ENCODE measurements around the gene ZNF764. TPM values are rescaled to one million over a fixed set of nuclear protein-coding genes. Genes with fewer than 3 reads are reported as not detected.
"Not testable (repeated sequence)": the region's sequence is repeated elsewhere in the genome, so short reads cannot be mapped to it uniquely, and the experiment has no call there.

ZNF764 gene
- total RNA-seq, 4 donors from 2014 or later: 9.3 to 15.4 (median 11.8) TPM

- Histone ChIP-seq H3K4me3 (replicated peaks in 1 of 3) (no peak overlapping the region), H3K9me3 (no peaks in the 10 kb centered on the region), H3K4me1 (peaks cover 0 to 2% of the 10 kb centered on the region in 2 donors), H3K27me3 (no peaks in the 10 kb centered on the region), H3K27ac (no peak overlapping the region), H3K36me3 (peaks cover 11% of the 10 kb centered on the region in 2 donors)
- TF ChIP-seq CTCF (IDR thresholded peaks at IDR 0.05) (no peak), POLR2A (IDR thresholded peaks at IDR 0.05) (no peak)
- no peak for DNase-seq
- intact Hi-C loops (cut with DNase I): no loop called here
- WGBS, 2 donors: 58 to 67% methylated on average over 3 of the region's 3 CpGs
Measured at GRCh38 chr16:30551781-30552180, 6.4 kb downstream of the ZNF764 start.

- no peak overlapping the region for H3K27ac ChIP-seq
- H3K9me3 ChIP-seq: no peaks in the 10 kb centered on the region
- no peaks in the 10 kb centered on the region for H3K27me3 ChIP-seq
- H3K36me3 ChIP-seq: no peaks in the 10 kb centered on the region
- H3K4me1 ChIP-seq: no peaks in the 10 kb centered on the region
- no peak for TF ChIP-seq POLR2A (IDR thresholded peaks at IDR 0.05)
- no peak for TF ChIP-seq CTCF (IDR thresholded peaks at IDR 0.05)
- no peak for DNase-seq
- intact Hi-C loops (cut with DNase I): no loop called here
- WGBS, 2 donors: 77 to 78% methylated on average over 8 of the region's 8 CpGs
- H3K4me3 ChIP-seq (replicated peaks in 1 of 3): no peak overlapping the region
Measured at GRCh38 chr16:30548416-30549253, 9.5 kb downstream of the ZNF764 start.

GRCh38 chr16:30546115-30546514 is 12.1 kb downstream of the ZNF764 start:
- no peak for TF ChIP-seq CTCF (IDR thresholded peaks at IDR 0.05)
- no peak for TF ChIP-seq POLR2A (IDR thresholded peaks at IDR 0.05)
- Histone ChIP-seq H3K27me3 (no peaks in the 10 kb centered on the region), H3K27ac (no peak overlapping the region), H3K36me3 (no peaks in the 10 kb centered on the region), H3K9me3 (no peaks in the 10 kb centered on the region), H3K4me3 (replicated peaks in 1 of 3) (no peak overlapping the region), H3K4me1 (no peaks in the 10 kb centered on the region)
- no peak for DNase-seq
- intact Hi-C loops (cut with DNase I): no loop called here
- WGBS, 2 donors: 82 to 83% methylated on average over 8 of the region's 8 CpGs

GRCh38 chr16:30543067-30543466 is 15.1 kb downstream of the ZNF764 start:
- DNase-seq: no peak
- H3K9me3 ChIP-seq: no peaks in the 10 kb centered on the region
- no peak for TF ChIP-seq POLR2A (IDR thresholded peaks at IDR 0.05)
- TF ChIP-seq CTCF (IDR thresholded peaks at IDR 0.05): no peak
- no peaks in the 10 kb centered on the region for H3K27me3 ChIP-seq
- WGBS, 2 donors: 79 to 81% methylated on average over 5 of the region's 5 CpGs
- no peaks in the 10 kb centered on the region for H3K4me1 ChIP-seq
- no peak overlapping the region for H3K4me3 ChIP-seq (replicated peaks in 1 of 3)
- no peaks in the 10 kb centered on the region for H3K36me3 ChIP-seq
- intact Hi-C loops (cut with DNase I): no loop called here
- H3K27ac ChIP-seq: no peak overlapping the region

GRCh38 chr16:30541502-30542329 is 16.5 kb downstream of the ZNF764 start:
- intact Hi-C loops (cut with DNase I): no loop called here
- TF ChIP-seq CTCF (IDR thresholded peaks at IDR 0.05): no peak
- TF ChIP-seq POLR2A (IDR thresholded peaks at IDR 0.05): no peak
- H3K27me3 ChIP-seq: no peaks in the 10 kb centered on the region
- no peak for DNase-seq
- H3K9me3 ChIP-seq: no peaks in the 10 kb centered on the region
- H3K27ac ChIP-seq: no peak overlapping the region
- H3K4me3 ChIP-seq (replicated peaks in 1 of 3): no peak overlapping the region
- 68% methylated on average over 10 of the region's 10 CpGs for WGBS, 2 donors
- no peaks in the 10 kb centered on the region for H3K36me3 ChIP-seq
- H3K4me1 ChIP-seq: no peaks in the 10 kb centered on the region

- DNase-seq; intact Hi-C loops (cut with DNase I); H3K9me3 ChIP-seq; H3K4me3 ChIP-seq (replicated peaks in 1 of 3); H3K36me3 ChIP-seq; H3K27me3 ChIP-seq; H3K4me1 ChIP-seq; H3K27ac ChIP-seq: not testable (repeated sequence)
- WGBS, 2 donors: 73 to 82% methylated on average over 9 of the region's 9 CpGs
Measured at GRCh38 chr16:30540916-30541464, 17.2 kb downstream of the ZNF764 start.

GRCh38 chr16:30539986-30540526 is 18.1 kb downstream of the ZNF764 start:
- H3K27ac ChIP-seq; H3K9me3 ChIP-seq; H3K36me3 ChIP-seq; H3K27me3 ChIP-seq; DNase-seq; H3K4me3 ChIP-seq (replicated peaks in 1 of 3): not testable (repeated sequence)
- H3K4me1 ChIP-seq: peaks cover 8 to 11% of the 10 kb centered on the region in 2 donors
- 82 to 93% methylated on average over 13 of the region's 13 CpGs for WGBS, 2 donors
- intact Hi-C loops (cut with DNase I): loop anchor here (5.0 to 10.0 kb wide), 2 partner anchors 32 to 95 kb away; partner anchors contain the start of gene ZNF688

All from thyroid gland (tissue), 4 donors.